Activated naive CD4-positive, alpha-beta T cell (primary cell): Measurements from ENCODE around the gene PSMC5.
"Not testable (repeated sequence)": the region's sequence is repeated elsewhere in the genome, so short reads cannot be mapped to it uniquely, and the experiment has no call there.

ENCODE experiments used
- DNase-seq, 4 experiments: peaks; one replicate each; lab custom pipeline; 2025; lab: John Stamatoyannopoulos, UW

PSMC5 gene

DNA sequence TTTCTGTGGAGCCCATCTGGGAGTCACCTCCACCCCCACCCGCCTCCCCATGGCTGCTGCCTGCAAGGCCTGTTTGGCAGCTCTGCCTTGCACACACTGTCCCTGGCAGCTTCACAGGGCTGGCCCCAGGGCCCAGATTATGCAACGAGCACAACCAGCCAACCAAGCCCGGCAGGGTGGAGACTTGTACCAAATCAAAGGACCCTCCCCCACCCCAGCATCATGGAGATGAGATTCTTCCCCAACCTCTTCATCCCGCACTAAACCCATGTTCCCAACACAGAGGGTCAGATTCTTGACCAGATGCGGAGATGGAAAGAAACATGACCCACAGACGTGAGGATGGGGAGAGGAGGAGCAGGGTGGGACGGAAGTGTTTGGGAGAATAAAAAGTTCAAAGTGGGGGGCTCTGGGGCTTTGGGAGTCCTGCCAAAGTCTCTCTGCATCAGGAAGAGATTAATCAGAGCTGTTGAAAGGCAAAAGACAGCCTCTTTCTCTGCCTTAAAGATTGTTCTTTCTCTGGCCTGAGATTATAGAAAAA, 11.5 kb downstream of the PSMC5 start:
- DNase-seq: no peak

DNA sequence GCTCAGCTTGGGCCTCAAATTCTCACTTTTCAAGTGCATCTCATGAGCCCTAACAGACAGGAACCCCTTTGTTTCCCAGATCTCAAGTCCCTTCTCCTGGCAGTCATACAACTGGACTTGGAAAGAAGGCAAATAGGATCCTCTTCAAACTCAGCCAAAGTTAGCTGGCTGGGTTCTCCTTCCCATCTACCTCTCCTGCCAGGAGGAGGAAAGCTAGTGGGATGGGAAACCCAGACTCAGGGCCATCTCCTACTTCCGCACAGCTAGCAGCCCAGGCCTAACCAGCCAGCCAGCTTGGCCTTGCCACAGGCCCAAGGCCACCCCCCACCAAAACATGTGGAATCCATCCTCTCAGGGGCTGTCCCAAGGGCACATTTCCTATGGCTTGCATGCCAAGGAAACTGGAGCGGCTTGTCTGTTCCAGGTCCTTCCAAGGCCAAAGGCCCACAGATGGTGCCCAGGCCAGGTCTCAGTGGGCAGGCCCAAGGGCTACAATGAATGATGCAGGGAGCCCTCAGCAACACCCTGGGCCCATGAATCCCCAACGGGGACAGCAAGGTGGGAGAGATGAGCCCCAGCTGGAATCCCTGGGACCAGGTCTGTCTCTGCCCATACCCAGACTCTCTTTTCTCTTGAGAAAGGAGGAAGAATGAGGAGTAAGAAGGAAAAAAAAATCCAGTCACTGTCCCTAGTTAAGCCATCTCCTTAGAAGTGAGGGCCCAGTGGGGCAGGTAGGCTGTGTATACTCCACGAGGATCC, 13.5 kb downstream of the PSMC5 start:
- DNase-seq: no peak

DNA sequence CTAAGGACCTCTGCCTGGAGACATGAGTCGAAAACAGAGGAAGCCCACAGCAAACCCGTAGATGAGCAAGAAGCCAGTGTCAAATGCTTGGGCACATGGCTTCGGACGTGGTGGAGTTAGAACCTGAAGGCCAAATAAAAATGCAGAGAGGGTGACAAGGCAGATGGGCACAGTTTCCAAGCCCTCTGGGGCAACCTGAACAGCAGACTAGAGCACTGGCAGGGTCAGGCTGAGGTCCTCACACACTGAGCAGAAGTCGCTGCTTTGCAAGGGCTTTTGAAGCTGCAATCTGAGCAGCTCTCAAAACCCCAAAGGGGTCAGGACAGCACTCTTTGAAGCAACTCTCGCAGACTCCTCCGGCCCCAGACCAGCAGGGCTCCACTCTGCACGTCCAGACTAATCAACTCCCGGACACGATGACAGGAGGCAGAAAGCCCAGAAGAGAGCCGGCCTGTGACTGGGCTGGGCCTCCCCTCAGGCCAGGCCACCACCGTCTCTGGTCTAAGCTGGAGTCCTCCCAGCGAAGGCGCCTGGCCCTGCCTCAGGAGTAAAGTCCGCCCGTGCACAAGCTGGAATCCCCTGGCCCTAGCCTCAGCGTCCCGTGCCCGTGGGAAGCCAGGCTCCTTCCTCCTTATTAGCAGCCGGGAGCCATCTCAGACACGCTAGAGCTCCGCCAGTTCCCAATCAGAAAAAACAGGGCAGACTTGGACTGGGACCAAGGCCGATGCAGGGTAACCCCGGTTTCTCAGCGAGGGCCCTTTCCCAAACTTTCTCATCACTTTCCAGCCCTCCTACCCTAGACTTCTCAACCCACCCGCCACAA, 14.3 kb downstream of the PSMC5 start:
- DNase-seq: no peak

DNA sequence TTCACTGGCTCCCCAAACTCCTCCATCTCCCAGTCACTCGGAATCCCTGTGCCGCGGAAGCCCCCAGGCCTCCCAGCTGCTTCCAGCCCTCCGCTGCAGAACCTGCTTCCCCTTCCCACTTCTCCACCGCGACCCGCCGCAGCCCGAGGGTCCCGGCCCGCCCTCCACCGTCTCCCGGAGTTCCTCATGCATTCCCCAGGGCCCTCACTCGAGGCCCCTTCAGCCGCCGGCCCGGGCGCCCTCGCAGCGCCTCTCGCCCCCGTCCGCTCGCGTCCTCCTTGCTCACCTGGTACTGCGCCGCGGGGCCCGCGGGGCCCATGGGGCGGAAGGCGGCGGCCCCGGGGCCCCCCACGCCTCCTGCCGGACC, 14.9 kb downstream of the PSMC5 start:
- DNase-seq: no peak

DNA sequence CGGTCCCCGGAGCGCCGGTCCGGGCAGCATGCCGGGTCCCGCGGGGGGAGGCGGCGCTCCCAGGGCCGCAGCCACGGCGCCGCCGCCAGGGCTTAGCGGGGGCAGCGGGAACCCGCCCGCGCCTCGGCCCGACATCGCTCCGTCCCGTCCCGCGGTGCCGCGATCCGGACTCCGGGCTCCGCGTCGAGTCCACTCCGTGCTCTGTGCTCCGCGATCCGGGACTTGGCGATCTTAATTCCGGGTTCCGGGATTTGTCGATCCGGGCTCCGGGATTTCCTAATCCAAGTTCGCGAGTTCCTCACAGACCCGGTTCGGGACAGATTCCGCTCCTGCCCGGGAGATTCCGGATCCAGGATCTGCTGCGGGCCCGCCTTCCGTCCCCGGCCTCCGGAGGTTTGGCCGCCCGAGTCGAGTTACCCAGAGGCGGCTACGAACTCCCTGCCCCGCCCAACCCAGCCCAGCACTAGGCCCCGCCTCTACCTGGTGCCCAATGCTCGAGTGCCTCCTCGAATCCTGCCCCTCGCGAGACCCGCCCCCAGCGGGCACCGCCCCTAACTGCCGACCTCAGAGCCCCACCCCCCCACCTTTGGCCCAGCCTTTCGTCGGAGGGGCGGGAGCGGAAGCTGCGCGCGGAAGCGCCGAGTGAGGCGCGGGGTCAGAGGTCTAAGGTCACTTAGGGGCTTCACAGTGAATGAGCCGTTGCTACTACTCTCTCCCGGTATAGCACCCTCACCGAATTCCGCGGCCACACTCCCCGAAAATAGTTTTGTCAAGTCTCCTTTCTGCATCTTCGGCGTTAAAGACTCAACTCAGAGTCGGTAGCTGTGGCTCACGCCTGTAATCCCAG, 15.5 kb downstream of the PSMC5 start, which contains the start of gene SMARCD2:
Gene SMARCD2 (minus strand): TSS at position 146 of the 847 bp plus-strand sequence. CDS start 11 bp downstream, at position 135.
- DNase-seq: peak; percentile 95 to 99 (median 96)

DNA sequence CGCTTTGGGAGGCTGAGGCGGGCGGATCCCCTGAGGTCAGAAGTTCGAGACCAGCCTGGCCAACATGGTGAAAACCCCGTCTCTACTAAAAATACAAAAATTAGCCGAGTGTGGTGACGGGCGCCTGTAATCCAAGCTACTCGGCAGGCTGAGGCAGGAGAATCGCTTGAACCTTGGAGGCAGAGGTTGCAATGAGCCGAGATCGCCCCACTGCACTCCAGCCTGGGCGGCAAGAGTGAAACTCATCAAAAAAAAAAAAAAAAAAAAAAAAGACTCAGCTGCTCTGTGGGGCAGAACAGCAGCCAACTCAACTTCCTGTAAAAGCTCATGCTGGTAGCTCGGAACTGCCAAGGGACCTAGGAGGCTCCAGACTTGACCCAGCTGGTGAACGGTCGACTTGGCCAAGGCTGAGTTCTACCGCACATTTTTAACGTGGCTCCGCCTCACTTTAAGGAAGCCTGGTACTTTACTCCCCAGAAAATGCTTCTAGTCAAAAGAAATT, 16.2 kb downstream of the PSMC5 start:
- DNase-seq: peak in 1 of 4 experiments; percentile 29

DNA sequence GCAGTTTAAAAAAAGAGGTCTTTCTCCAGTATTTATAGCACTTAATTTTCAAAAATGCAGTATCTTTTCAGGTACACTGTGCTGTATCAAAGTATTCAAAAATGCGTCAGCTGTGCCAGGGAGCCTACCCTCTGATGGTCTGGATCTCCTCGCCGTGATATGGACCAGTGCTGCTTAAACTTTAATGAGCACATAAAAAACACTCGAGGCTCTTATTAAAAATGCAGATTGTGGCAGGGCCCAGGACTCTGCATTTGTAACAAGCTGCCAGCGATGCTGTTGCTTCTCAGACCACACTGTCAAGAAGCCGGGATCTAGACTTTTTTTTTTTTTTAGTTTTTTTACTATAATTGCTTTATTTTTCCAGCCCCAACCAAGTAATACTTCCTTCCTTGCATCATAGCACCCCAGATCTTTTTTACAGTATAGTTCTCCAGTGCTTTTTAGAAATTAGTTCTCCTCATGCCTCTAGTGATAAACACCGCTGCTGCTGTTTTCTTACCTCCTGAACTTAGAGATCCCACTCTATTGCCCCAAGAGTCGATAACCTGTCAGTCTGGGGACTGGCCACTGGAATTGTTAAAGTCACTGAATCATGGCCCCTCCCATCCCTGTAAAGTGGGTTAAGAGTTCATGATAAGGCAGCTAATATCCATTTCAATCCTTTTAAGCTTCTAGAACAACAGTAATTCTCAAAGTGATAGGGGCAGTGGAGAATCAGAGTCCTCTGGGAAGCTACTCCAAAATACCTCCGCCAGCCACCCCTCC, 16.9 kb downstream of the PSMC5 start:
- DNase-seq: no peak

DNA sequence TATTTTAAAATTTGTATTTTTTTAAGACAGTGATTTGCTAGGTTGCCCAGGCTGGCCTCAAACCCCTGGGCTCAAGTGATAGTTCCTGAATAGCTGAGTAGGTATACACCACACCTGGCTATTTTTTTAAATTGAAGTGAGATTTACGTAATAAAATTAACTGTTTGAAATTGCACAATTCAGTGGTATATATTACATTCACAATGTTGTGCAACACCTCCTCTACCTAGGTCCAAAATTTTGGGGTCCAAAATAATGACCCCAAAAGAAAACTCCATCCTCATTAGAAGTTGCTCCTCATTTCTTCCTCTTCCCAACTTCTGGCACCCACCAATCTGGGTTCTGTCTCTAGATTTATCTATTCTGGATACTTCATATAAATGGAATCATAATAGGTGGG, 18.3 kb downstream of the PSMC5 start:
- DNase-seq: no peak

DNA sequence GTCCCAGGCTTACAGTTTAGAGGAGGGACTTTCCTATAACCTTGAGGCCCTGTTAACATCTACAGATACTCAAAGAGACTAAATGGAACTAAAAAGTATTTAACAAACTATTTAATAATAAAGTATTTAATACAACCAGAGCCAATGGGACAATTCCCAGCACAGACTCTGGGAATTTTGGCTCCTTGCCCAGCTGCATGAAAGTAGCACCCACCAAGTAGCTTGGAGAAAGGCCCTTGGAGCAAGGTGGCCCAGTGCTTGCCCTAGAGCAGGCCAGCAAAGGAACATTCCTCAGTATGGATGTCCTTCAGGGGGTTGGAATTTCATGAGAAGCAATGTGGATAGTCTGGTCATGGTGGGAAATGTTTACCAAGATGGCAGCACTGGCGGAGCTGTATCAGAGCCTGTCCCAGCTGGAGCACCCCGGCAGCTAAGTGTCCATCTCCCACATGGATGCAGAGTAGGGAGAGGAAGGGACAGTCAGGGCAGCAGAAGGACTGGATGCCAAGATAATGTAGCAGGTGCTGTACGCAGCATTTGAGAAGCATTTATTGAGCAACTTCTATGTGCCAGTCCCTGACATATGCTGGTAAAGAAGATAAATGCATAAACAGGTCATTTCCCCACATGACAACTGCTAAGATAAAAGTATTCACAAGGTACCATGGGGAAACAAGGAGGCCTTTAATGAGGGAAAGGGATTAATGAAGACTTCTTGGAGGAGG, 20.5 kb downstream of the PSMC5 start:
- DNase-seq: no peak

DNA sequence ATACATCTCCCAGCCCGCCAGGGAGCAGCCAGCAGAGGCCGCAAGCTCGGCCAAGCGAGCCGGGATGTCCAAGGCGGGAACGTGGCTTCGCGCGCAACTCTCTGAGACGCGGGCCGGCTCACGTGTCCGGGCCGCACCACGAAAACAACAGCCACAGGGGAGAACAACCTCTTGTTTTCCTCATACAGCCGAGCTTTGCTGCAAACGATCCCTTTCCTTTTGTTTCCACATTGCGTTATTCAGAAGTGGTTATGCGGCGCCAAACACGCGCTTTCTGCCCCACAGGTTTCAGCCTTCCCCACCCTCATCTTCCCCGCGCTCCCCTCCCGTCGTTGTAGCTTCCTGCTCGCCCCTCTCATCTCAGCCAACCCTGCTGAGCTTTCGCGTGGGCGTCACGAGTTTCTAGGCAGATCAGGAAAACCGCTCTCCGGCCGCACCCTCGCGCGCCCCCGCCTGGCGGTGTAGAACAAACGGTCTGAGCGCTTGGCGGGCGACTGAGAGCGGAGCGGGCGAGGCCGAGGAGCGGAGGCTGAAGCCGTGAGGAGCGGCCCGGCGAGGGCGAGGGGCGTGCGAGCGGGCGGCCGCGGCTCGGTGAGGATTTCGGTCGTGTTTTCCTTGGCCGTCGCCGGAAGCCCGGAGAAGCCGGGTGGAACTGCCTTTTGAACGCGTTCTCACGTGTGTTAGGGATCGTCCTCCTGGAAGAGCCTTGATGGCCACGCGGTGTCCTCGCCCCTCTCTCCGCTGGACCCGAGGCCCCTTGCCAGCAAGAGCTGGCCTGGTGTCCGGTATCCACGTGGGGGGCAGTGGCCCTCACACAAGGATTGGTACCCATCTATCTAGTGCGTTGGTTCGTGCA, 21.8 kb downstream of the PSMC5 start:
- DNase-seq: peak; percentile 92 to 94 (median 92)

DNA sequence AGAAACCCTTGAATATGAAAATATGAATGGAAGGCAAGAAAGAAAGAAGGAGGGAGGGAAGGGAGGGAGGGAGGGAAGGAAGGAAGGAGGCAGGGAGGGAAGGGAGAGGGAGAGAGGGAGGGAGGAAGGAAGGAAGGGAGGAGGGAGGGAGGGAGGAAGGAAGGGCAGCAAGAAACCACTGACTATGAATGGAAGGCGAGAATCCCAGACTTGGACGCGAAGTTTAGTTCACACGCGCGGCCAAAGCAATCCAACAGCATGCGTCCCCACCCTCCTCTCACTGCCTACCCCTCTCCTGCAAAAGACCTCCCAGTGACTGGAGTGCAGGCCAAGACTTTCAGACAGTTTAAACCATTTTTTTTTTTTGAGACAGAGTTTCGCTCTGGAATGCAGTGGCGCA, 23.2 kb downstream of the PSMC5 start:
- DNase-seq: no peak

DNA sequence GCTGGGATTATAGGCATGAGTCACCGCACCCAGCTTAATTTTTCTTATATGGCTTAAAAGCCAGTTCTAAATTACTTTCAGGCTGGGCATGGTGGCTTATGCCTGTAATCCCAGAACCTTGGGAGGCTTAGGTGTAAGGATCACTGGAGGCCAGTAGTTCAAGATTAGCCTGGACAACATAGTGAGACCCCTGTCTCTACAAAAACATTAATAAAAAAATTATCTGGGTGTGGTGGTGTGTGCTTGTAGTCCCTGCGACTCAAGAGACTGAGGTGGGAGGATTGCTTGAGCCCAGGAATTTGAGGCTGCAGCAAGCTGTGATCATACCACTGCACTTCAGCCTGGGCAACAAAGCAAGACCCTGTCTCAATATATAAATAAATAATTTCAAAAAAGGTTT, 26.0 kb downstream of the PSMC5 start:
- DNase-seq: no peak

DNA sequence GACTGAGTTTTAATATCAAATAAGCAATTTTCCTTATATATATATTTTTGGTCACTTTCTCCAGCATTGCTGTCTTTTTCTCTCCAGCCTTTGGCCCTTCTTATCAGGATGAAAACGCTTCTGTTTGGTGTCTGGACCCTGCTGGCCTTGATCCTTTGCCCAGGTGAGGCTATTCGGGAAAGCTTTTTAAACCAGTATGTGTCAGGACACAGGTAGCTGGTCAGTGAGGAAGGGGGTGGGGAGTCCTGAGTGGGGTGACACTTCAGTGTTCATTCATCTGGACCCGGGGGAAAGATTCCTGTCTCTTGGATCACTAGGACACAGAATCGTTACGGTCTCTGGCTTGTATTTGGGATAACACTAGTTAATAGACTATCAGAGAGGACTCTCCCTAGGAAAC, 27.5 kb downstream of the PSMC5 start:
- no peak for DNase-seq

DNA sequence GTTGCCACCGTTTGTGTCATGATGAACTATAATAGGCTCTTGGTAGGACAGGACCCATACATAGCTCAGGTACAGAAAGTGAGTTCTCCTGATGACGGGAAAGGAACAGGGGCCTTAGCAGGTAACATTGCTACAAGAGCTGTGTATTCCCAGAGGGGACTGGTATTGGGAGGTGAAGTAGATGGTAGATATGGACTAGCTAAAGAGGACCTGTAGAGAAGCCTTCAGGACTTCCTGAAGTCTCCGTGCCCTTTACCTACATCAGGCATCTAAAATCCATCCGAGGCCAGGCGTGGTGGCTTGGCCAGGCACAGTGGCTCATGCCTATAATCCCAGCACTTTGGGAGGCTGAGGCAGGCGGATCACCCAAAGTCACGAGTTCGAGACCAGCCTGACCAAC, 28.0 kb downstream of the PSMC5 start:
- no peak for DNase-seq

DNA sequence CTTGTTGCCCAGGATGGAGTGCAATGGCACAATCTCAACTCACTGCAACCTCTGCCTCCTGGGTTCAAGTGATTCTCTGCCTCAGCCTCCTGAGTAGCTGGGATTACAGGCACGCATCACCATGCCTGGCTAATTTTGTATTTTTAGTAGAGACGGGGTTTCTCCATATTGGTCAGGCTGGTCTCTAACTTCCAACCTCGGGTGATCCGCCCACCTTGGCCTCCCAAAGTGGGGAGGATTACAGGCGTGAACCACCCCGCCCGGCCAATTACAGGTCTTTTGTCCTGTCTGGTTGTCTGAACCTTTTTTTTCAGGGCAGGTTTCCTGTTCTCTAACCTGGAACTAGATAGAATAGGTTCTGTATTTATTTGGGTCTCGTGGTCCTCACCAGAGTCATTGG, 29.2 kb downstream of the PSMC5 start:
- not testable (repeated sequence) for DNase-seq

DNA sequence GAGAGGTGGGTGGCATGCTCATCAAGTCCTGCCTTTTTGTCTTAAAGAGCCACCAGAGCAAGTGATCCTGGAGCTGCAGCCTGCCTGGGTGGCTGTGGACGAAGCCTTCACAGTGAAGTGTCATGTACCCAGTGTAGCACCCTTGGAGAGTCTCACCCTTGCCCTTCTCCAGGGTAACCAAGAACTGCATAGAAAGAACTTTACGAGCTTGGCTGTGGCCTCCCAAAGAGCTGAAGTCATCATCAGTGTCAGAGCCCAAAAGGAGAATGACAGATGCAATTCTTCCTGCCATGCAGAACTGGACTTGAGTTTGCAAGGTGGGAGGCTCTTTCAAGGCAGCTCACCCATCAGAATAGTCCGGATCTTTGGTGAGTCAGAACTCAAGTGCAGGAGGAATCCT, 32.0 kb downstream of the PSMC5 start:
- DNase-seq: no peak

DNA sequence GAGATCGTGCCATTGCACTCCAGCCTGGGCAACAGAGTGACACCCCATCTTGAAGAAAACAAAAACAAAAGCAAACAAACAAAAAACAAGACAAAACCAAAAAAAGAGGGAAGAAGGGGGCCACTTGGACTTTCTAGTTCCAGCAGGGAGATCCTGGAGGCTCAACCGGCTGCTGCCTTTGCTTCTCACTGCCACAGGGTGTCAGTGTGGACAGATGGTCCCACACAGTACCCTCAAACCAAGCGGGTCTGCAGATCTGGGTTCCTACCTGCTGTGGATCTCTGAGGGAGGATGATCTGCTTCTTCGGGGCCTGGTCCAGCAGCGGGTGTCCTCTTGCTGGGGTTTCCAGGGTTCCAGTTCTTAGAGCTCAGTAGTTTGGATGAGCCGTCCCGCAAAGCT, 39.4 kb downstream of the PSMC5 start:
- not testable (repeated sequence) for DNase-seq

DNA sequence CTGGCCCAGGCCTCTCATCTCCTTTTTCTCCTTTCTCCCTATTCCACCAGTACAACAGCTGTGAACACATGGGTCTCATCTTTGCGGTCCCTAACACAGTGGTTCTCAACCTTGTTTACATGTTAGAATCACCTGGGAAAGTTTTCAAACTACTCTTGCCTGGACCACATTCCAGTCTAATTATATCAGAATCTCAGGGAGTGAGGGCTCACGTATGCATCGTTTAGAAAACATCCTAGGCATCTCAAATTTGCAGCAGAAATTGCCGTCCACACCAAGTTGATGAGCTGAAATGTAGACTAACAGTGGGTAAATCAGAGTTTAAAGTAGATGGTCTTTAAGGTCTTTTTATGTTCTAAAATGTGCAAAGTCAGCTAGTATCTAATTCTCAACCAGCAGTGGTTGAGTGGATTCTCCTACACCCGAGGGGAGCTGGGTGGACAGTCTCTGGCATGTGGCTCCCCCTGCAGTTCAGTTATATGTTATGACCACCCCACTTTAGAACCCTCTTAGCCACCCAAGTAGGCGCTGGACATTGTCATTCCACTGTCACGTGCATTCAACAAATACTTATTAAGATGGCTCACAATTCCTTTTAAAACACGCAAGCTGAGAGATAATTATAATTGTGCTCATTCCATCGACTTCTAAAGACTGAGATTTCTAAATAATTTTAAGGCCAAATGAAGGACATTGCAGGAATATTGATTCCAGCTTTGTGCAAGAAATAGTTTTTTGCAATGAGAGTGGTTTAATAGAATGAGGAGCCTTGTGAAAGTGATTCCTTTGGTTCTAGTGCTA, 42.5 kb downstream of the PSMC5 start:
- not testable (repeated sequence) for DNase-seq

DNA sequence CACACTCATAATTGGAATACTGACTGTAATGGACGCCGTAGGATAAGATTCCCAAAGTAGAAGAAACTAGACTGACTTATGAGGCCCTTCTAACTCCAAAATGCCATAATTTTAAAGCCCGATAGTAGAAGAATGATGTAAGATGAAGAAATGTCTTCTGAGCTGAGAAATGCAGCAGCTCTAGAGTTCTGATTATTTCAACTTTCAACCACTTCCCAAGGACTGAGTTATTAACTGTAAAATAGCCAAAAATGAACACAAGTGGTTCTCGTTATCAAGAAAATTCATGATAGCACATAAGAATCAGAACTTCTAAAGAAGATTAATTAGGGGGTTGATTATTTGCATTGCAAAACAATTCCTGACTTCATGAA, 43.0 kb downstream of the PSMC5 start:
- DNase-seq: not testable (repeated sequence)
